Lower leg skin (tissue), 4 donors: ENCODE results near the gene DISP3. TPM values are rescaled to one million over a fixed set of nuclear protein-coding genes. Genes with fewer than 3 reads are reported as not detected.

ENCODE experiments used
- DNase-seq, 2 donors: peaks; one replicate each; pipeline ENCODE4 v3.0.0-alpha.2; 2019; ENCODE audit warnings: low spot score in 2 of 2
- H3K4me3 ChIP-seq: fragments of 200-600 bp; sonication (generic); 2 replicates; pipeline ENCODE4 v1.5.1; 2017; ENCODE audit warnings: mild to moderate bottlenecking, low read depth; ENCODE audit not compliant: poor library complexity, severe bottlenecking
- POLR2A ChIP-seq, 2 donors: fragments of 450-650 bp; IDR thresholded peaks; one replicate each; pipeline ENCODE4 v1.6.1; 2016 to 2017; ENCODE audit warnings: antibody characterized with exemption in 2 of 2, mild to moderate bottlenecking in 1 of 2, moderate library complexity in 1 of 2
- WGBS, 2 donors: methylation state at CpG; one replicate each; pipeline ENCODE4 v1.1.5; 2018; 5-methylcytosine and 5-hydroxymethylcytosine counted together
- intact Hi-C: fragments of 100-400 bp; cut with DNase I; formaldehyde crosslinking; loops from one replicate; pipeline ENCODE4 v1.15.0; 2023; ENCODE audit warnings: low total_unique reads
- total RNA-seq, 4 donors: library from RNA; depleted of rRNA; stranded (reverse); fragments of >200 nt; gene quantifications; one replicate each; pipeline ENCODE4 v1.1.0, GENCODE V29; 2016
- TF ChIP-seq, protein P1 (sequence below), 3 donors: fragments of 450-650 bp; IDR thresholded peaks; one replicate each; pipeline ENCODE4 v1.5.1; 2016; ENCODE audit warnings: antibody characterized with exemption in 3 of 3, mild to moderate bottlenecking in 3 of 3, moderate library complexity in 2 of 3

DISP3 gene
- total RNA-seq, 4 donors from 2014 or later, result not detected

DNA sequence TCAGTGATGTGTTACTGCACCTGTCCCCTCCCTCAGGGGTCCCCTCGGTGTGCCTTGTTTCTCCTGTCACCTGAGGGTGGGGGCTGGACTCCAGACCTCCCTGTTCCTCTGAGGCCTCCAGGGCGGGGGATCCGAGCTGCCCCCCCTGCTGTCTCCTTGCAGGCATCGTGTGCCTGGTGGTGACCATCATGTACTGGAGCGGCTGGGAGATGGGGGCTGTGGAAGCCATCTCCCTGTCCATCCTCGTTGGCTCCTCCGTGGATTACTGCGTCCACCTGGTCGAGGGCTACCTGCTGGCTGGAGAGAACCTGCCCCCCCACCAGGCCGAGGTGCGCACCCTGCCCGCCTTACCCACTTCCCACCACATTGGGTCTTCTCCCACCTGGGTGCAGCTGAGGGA, 56.4 kb downstream of the DISP3 start:
- TF ChIP-seq, protein P1, sequence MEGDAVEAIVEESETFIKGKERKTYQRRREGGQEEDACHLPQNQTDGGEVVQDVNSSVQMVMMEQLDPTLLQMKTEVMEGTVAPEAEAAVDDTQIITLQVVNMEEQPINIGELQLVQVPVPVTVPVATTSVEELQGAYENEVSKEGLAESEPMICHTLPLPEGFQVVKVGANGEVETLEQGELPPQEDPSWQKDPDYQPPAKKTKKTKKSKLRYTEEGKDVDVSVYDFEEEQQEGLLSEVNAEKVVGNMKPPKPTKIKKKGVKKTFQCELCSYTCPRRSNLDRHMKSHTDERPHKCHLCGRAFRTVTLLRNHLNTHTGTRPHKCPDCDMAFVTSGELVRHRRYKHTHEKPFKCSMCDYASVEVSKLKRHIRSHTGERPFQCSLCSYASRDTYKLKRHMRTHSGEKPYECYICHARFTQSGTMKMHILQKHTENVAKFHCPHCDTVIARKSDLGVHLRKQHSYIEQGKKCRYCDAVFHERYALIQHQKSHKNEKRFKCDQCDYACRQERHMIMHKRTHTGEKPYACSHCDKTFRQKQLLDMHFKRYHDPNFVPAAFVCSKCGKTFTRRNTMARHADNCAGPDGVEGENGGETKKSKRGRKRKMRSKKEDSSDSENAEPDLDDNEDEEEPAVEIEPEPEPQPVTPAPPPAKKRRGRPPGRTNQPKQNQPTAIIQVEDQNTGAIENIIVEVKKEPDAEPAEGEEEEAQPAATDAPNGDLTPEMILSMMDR (IDR thresholded peaks at IDR 0.05), result no peak
- TF ChIP-seq POLR2A (IDR thresholded peaks at IDR 0.05), result no peak
- intact Hi-C loops, result no loop called here
- no peak overlapping the region for H3K4me3 ChIP-seq
- 89 to 92% methylated on average over 12 of the region's 12 CpGs for WGBS, 2 donors
- no peak for DNase-seq

DNA sequence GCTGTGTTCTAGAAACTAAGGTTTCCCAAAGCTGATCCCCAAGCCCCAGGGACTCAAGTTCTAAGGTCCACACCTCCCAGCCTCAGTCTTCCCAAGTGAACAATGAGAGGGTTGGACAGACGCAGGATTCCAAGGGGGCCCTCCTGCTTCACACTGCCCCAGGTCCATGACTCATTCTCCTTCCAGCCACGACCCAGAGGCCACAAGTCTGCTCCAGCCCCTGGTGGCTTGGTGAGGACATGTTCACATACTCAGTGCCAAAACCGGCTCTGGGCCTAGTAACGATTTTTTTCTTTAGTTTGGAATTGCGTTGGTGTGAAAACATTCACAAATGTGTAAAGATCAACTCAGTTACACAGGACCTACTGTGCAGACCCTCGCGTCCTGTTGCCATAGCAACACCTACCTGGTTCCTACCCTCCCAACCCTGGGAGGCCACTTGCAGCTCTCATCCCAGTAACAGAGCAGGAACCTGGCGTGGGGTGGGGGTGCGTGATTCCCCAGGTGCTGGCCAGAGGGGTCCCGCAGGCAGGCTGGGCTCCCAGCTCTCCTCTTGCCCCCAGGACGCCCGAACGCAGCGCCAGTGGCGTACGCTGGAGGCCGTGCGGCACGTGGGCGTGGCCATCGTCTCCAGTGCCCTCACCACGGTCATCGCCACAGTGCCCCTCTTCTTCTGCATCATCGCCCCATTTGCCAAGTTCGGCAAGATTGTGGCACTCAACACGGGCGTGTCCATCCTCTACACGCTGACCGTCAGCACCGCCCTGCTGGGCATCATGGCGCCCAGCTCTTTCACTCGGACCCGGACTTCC, 57.0 kb downstream of the DISP3 start:
- no peak overlapping the region for H3K4me3 ChIP-seq
- intact Hi-C loops, result no loop called here
- no peak for DNase-seq
- 86 to 87% methylated on average over 32 to 33 of the region's 33 CpGs for WGBS, 2 donors
- TF ChIP-seq POLR2A (IDR thresholded peaks at IDR 0.05), result no peak
- TF ChIP-seq, protein P1 (IDR thresholded peaks at IDR 0.05), result no peak

GRCh38 chr1:11536573-11537379, 57.8 kb downstream of the DISP3 start:
- intact Hi-C loops, result no loop called here
- DNase-seq, result no peak
- TF ChIP-seq POLR2A (IDR thresholded peaks at IDR 0.05), result no peak
- TF ChIP-seq, protein P1 (IDR thresholded peaks at IDR 0.05), result no peak
- WGBS, 2 donors, result 80 to 91% methylated on average over 19 to 26 of the region's 26 CpGs
- no peak overlapping the region for H3K4me3 ChIP-seq

DNA sequence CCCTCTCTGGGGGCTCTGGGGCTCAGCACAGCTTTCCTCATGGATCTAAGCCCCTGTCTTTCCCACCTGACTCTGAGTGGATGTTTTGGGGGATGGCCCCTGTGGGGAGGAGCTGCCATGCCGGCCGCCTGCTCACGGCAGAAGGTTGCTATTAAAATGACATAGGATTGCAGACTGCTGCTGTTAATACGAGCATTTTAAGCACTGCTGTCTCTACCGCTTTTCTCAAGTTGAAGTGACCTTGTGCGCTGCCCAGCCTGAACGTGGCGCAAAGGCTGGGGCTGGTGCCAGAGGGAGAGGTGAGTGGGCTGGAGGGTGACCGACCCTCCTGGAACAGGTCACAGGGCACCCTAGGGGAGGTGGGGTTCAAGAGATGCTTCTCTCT, 58.4 kb downstream of the DISP3 start:
- TF ChIP-seq, protein P1 (IDR thresholded peaks at IDR 0.05), result no peak
- 72 to 75% methylated on average over 9 of the region's 9 CpGs for WGBS, 2 donors
- H3K4me3 ChIP-seq, result no peak overlapping the region
- no peak for DNase-seq
- intact Hi-C loops, result no loop called here

DNA sequence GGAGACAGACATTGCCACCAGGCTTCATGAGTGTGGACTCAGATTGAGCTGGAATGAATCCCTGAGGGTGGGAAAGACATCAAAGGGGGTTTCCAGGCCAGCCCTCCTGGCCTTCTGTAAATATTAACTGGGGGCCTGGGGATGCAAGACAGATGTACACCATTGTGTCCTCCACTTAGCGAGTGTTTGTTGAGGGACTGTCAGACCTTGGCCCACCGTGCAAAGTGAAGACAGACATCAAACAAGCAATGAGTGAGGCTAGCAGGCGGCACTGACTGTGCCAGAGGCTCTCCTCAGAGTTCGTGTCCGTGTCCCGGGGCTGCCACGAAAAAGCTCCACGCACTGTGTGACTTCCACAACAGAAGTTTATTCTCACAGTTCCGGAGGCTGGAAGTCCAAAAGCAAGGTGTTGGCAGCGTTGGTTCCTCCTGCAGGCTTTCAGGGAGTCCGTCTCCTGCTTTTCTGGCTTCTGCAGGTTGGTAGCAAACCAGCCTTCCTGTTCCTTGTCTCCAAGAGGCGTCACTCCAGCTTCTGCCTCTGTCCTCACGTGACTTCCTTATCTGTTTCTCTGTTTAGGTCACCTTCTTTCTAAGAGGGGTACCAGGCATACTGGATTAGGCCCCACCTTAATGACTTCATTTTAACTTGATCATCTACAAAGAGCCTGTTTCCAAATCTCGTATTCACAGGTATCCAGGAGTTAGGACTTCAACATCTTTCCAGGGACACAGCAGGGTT, 59.1 kb downstream of the DISP3 start:
- DNase-seq, result no peak
- WGBS, 2 donors, result 85 to 86% methylated on average over 14 of the region's 14 CpGs
- intact Hi-C loops, result no loop called here
- H3K4me3 ChIP-seq, result no peak overlapping the region
- TF ChIP-seq POLR2A (IDR thresholded peaks at IDR 0.05), result no peak
- TF ChIP-seq, protein P1 (IDR thresholded peaks at IDR 0.05), result no peak
